ENCODE results near the gene EXD1. TPM values are rescaled to one million over a fixed set of nuclear protein-coding genes. Genes with fewer than 3 reads are reported as not detected.

EXD1 gene
- total RNA-seq, 1 experiment from 2014 or later: not detected

GRCh38 chr15:41207687-41208448, 22.7 kb downstream of the EXD1 start:
- Histone ChIP-seq H3K27me3 (replicated peaks; ENCODE audit: control insufficient read depth, insufficient read depth, low read length) (no peaks in the 10 kb centered on the region), H3K36me3 (ENCODE audit: control insufficient read depth, insufficient read depth, low read length) (no peaks in the 10 kb centered on the region), H3K9me3 (no peaks in the 10 kb centered on the region), H3K4me3 (ENCODE audit: low read depth, low read length) (no peak overlapping the region), H3K4me1 (no peaks in the 10 kb centered on the region)
- Mint-ChIP-seq H3K36me3 (ENCODE audit: insufficient read depth, unreplicated experiment) (no peaks in the 10 kb centered on the region), H3K27me3 (ENCODE audit: insufficient read depth, unreplicated experiment) (peaks cover 3% of the 10 kb centered on the region), H3K4me1 (ENCODE audit: low read depth, unreplicated experiment) (no peaks in the 10 kb centered on the region), H3K27ac (ENCODE audit: unreplicated experiment) (no peak overlapping the region), H3K9me3 (ENCODE audit: unreplicated experiment) (no peaks in the 10 kb centered on the region), H3K4me3 (ENCODE audit: unreplicated experiment) (no peak overlapping the region)
- no TSS peak for BruUV-seq (replicated peaks)
- no peak for TF ChIP-seq CTCF (IDR thresholded peaks at IDR 0.05; ENCODE audit: insufficient read depth in 1 of 2, low read depth in 1 of 2, low read length in 1 of 2, severe bottlenecking in 1 of 2, unreplicated experiment in 1 of 2)
- DNase-seq: no peak
- POLR2A ChIA-PET: no interaction called here
- intact Hi-C loops (cut with micrococcal nuclease; ENCODE audit: unreplicated experiment): no loop called here
- CTCF ChIA-PET: interaction anchor here (0.7 to 1.4 kb wide), 2 partner anchors 23 to 129 kb away, joined by 3 to 4 read pairs; partner anchors contain the start of gene CHP1

GRCh38 chr15:41205315-41205714, 25.2 kb downstream of the EXD1 start:
- Mint-ChIP-seq H3K9me3 (ENCODE audit: unreplicated experiment) (no peaks in the 10 kb centered on the region), H3K27ac (ENCODE audit: unreplicated experiment) (no peak overlapping the region), H3K36me3 (ENCODE audit: insufficient read depth, unreplicated experiment) (no peaks in the 10 kb centered on the region), H3K4me1 (ENCODE audit: low read depth, unreplicated experiment) (no peaks in the 10 kb centered on the region), H3K4me3 (ENCODE audit: unreplicated experiment) (no peak overlapping the region), H3K27me3 (ENCODE audit: insufficient read depth, unreplicated experiment) (no peaks in the 10 kb centered on the region)
- ChIA-PET CTCF (no interaction called here), POLR2A (no interaction called here)
- intact Hi-C loops (cut with micrococcal nuclease; ENCODE audit: unreplicated experiment): no loop called here
- no peaks in the 10 kb centered on the region for H3K9me3 ChIP-seq
- DNase-seq: no peak
- no peak overlapping the region for H3K4me3 ChIP-seq (ENCODE audit: low read depth, low read length)
- TF ChIP-seq CTCF (IDR thresholded peaks at IDR 0.05; ENCODE audit: insufficient read depth in 1 of 2, low read depth in 1 of 2, low read length in 1 of 2, severe bottlenecking in 1 of 2, unreplicated experiment in 1 of 2): no peak
- BruUV-seq (replicated peaks): no TSS peak
- no peaks in the 10 kb centered on the region for H3K4me1 ChIP-seq
- H3K27me3 ChIP-seq (replicated peaks; ENCODE audit: control insufficient read depth, insufficient read depth, low read length): no peaks in the 10 kb centered on the region
- H3K36me3 ChIP-seq (ENCODE audit: control insufficient read depth, insufficient read depth, low read length): no peaks in the 10 kb centered on the region

GRCh38 chr15:41203395-41203794, 27.2 kb downstream of the EXD1 start:
- BruUV-seq (replicated peaks): no TSS peak
- no peaks in the 10 kb centered on the region for H3K4me1 Mint-ChIP-seq (ENCODE audit: low read depth, unreplicated experiment)
- ChIA-PET CTCF (no interaction called here), POLR2A (no interaction called here)
- no peaks in the 10 kb centered on the region for H3K9me3 Mint-ChIP-seq (ENCODE audit: unreplicated experiment)
- no peak overlapping the region for H3K4me3 Mint-ChIP-seq (ENCODE audit: unreplicated experiment)
- no peaks in the 10 kb centered on the region for H3K4me1 ChIP-seq
- TF ChIP-seq CTCF (IDR thresholded peaks at IDR 0.05; ENCODE audit: insufficient read depth in 1 of 2, low read depth in 1 of 2, low read length in 1 of 2, severe bottlenecking in 1 of 2, unreplicated experiment in 1 of 2): no peak
- no peaks in the 10 kb centered on the region for H3K9me3 ChIP-seq
- H3K4me3 ChIP-seq (ENCODE audit: low read depth, low read length): no peak overlapping the region
- intact Hi-C loops (cut with micrococcal nuclease; ENCODE audit: unreplicated experiment): no loop called here
- DNase-seq: no peak
- no peaks in the 10 kb centered on the region for H3K27me3 Mint-ChIP-seq (ENCODE audit: insufficient read depth, unreplicated experiment)
- H3K36me3 Mint-ChIP-seq (ENCODE audit: insufficient read depth, unreplicated experiment): no peaks in the 10 kb centered on the region
- H3K27ac Mint-ChIP-seq (ENCODE audit: unreplicated experiment): no peak overlapping the region
- H3K36me3 ChIP-seq (ENCODE audit: control insufficient read depth, insufficient read depth, low read length): no peaks in the 10 kb centered on the region
- no peaks in the 10 kb centered on the region for H3K27me3 ChIP-seq (replicated peaks; ENCODE audit: control insufficient read depth, insufficient read depth, low read length)
